Testis (tissue), 3 donors: Measurements from ENCODE around the gene MLF1. TPM values are rescaled to one million over a fixed set of nuclear protein-coding genes. Genes with fewer than 3 reads are reported as not detected.

Experiments
- DNase-seq: peaks from one replicate; pipeline ENCODE4 v3.0.0-alpha.2; 2019
- H3K27ac ChIP-seq, 2 donors: fragments of 200-600 bp; sonication (generic); one replicate each; pipeline ENCODE4 v1.5.1; 2019
- H3K27me3 ChIP-seq: fragments of 200-600 bp; sonication (generic); one replicate; pipeline ENCODE4 v1.5.1; 2019
- H3K36me3 ChIP-seq: fragments of 200-600 bp; sonication (generic); one replicate; pipeline ENCODE4 v1.5.1; 2017; ENCODE audit warnings: low read depth; ENCODE audit errors: missing control alignments
- H3K4me1 ChIP-seq: fragments of 200-600 bp; sonication (generic); one replicate; pipeline ENCODE4 v1.5.1; 2019
- H3K4me3 ChIP-seq, 2 donors: fragments of 200-600 bp; sonication (generic); one replicate each; pipeline ENCODE4 v1.5.1; 2017 to 2019
- H3K9me3 ChIP-seq: fragments of 200-600 bp; sonication (generic); one replicate; pipeline ENCODE4 v1.5.1; 2017
- CTCF ChIP-seq, 3 experiments: fragments of 450-650 bp in 2 of 3; fragments of 200-600 bp in 1 of 3; sonication (generic) in 1 of 3; IDR thresholded peaks; one replicate each; pipeline ENCODE4 v1.5.1; 2016 to 2019; ENCODE audit warnings: antibody characterized with exemption in 3 of 3, mild to moderate bottlenecking in 2 of 3, moderate library complexity in 1 of 3
- POLR2A ChIP-seq: fragments of 450-650 bp; IDR thresholded peaks from one replicate; pipeline ENCODE4 v1.6.1; 2017; ENCODE audit warnings: antibody characterized with exemption, mild to moderate bottlenecking, moderate library complexity
- WGBS, 2 donors: methylation state at CpG; one replicate each; pipeline ENCODE4 v1.1.5; 2018; 5-methylcytosine and 5-hydroxymethylcytosine counted together
- intact Hi-C: fragments of 100-400 bp; cut with DNase I; formaldehyde crosslinking; loops from one replicate; pipeline ENCODE4 v1.15.1; 2023; ENCODE audit warnings: low total_unique reads
- polyA plus RNA-seq: library from polyadenylated mRNA; stranded (reverse); fragments of 350-450 nt; fragmentation: Illumina TruSeq; extraction: RNeasy Lipid Tissue Mini Kit (QIAGEN cat#74804); gene quantifications from one replicate; pipeline ENCODE4 v1.2.3, GENCODE V29; 2014; ENCODE audit warnings: low read depth, low replicate concordance; ENCODE audit not compliant: insufficient read depth
- total RNA-seq, 2 donors: library from RNA; depleted of rRNA; stranded (reverse); fragments of >200 nt; gene quantifications; one replicate each; pipeline ENCODE4 v1.2.3, GENCODE V29; 2016

MLF1 gene
- total and polyA plus RNA-seq, 3 donors from 2014 or later = 142 to 549 (median 211) TPM

- no peaks in the 10 kb centered on the region for H3K27me3 ChIP-seq
- H3K4me1 ChIP-seq = no peaks in the 10 kb centered on the region
- no peak for TF ChIP-seq CTCF (IDR thresholded peaks at IDR 0.05)
- TF ChIP-seq POLR2A = no peak
- intact Hi-C loops = no loop called here
- no peak overlapping the region for H3K27ac ChIP-seq
- H3K4me3 ChIP-seq = no peak overlapping the region
- no peaks in the 10 kb centered on the region for H3K9me3 ChIP-seq
- no peak for DNase-seq
- no peaks in the 10 kb centered on the region for H3K36me3 ChIP-seq
- 81 to 86% methylated on average over 2 of the region's 2 CpGs for WGBS, 2 donors
Observed at GRCh38 chr3:158552124-158552523, 18.9 kb upstream of the MLF1 start.

GRCh38 chr3:158559504-158559903 lies 11.5 kb upstream of the MLF1 start:
- Histone ChIP-seq H3K27ac (no peak overlapping the region), H3K27me3 (no peaks in the 10 kb centered on the region), H3K9me3 (no peaks in the 10 kb centered on the region), H3K36me3 (no peaks in the 10 kb centered on the region), H3K4me3 (no peak overlapping the region), H3K4me1 (no peaks in the 10 kb centered on the region)
- TF ChIP-seq CTCF (IDR thresholded peaks at IDR 0.05) = no peak
- TF ChIP-seq POLR2A = no peak
- 91 to 94% methylated on average over 4 of the region's 4 CpGs for WGBS, 2 donors
- no peak for DNase-seq
- intact Hi-C loops = no loop called here

- no peaks in the 10 kb centered on the region for H3K9me3 ChIP-seq
- no peaks in the 10 kb centered on the region for H3K36me3 ChIP-seq
- no peak for TF ChIP-seq CTCF (IDR thresholded peaks at IDR 0.05)
- no peak for TF ChIP-seq POLR2A
- no peak overlapping the region for H3K4me3 ChIP-seq
- WGBS, 2 donors = 100% methylated on average over 1 of the region's 1 CpG
- DNase-seq = no peak
- no peaks in the 10 kb centered on the region for H3K27me3 ChIP-seq
- H3K27ac ChIP-seq = no peak overlapping the region
- H3K4me1 ChIP-seq = no peaks in the 10 kb centered on the region
- intact Hi-C loops = no loop called here
Observed at GRCh38 chr3:158560979-158561378, 10.0 kb upstream of the MLF1 start.

DNA sequence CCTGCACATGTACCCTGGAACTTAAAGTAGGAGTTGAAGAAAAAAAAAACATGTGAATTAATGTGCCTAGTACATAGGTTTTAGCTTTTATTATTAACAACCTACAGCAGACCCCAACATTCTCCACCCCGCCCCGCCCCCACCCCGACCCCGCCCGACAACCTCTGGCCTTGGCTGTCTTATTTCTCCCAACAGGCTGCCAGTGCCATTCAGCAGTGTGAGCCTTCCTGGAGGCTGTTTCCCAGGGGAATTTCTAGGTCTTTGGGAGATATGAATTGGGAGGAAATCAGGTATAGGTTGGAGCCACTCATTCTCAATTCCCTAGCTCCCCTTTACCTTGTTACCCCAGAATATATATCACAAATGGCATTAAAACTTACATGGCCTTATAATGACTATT lies 8.3 kb upstream of the MLF1 start:
- Histone ChIP-seq H3K4me1 (no peaks in the 10 kb centered on the region), H3K4me3 (no peak overlapping the region), H3K36me3 (no peaks in the 10 kb centered on the region), H3K27me3 (no peaks in the 10 kb centered on the region), H3K27ac (no peak overlapping the region), H3K9me3 (no peaks in the 10 kb centered on the region)
- WGBS, 2 donors = 80 to 88% methylated on average over 5 of the region's 5 CpGs
- intact Hi-C loops = no loop called here
- DNase-seq = no peak
- TF ChIP-seq CTCF (IDR thresholded peaks at IDR 0.05) = no peak
- TF ChIP-seq POLR2A = no peak

DNA sequence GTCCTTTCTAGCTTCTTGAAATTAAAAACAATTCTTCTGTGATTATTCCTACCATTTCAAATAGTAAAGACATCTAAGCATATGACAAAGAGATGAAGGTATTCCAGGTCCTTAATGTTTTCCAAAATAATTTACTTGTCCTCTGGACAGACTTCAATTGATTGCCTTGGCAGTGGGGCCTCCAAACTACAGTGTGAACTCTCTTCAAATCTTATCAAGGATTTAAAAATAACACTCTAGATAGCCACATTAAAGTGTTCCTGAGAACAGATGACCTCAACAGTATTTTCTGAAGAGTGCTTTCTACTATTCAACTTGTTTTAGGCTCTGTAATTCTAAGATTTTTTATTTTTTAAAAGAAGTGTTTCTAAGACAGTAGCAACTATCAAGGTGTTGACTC lies 7.9 kb upstream of the MLF1 start:
- H3K27me3 ChIP-seq = no peaks in the 10 kb centered on the region
- no peak overlapping the region for H3K4me3 ChIP-seq
- H3K36me3 ChIP-seq = no peaks in the 10 kb centered on the region
- no peak for DNase-seq
- intact Hi-C loops = no loop called here
- H3K9me3 ChIP-seq = no peaks in the 10 kb centered on the region
- H3K27ac ChIP-seq = no peak overlapping the region
- no peak for TF ChIP-seq CTCF (IDR thresholded peaks at IDR 0.05)
- TF ChIP-seq POLR2A = no peak
- no peaks in the 10 kb centered on the region for H3K4me1 ChIP-seq
